Muscle layer of colon (tissue), 2 donors: Measurements from ENCODE around the gene WNT5A.
"Not testable (repeated sequence)": the region's sequence is repeated elsewhere in the genome, so short reads cannot be mapped to it uniquely, and the experiment has no call there.

ENCODE experiments used
- H3K27ac ChIP-seq: one replicate; pipeline ENCODE4 v1.7.0; 2013; ENCODE audit warnings: low read depth, mild to moderate bottlenecking, low read length, moderate library complexity
- H3K27me3 ChIP-seq, 2 donors: one replicate each; pipeline ENCODE4 v1.7.0; 2013; ENCODE audit warnings: low read length in 2 of 2, mild to moderate bottlenecking in 2 of 2; ENCODE audit not compliant: insufficient read depth in 2 of 2, control insufficient read depth in 1 of 2
- H3K36me3 ChIP-seq: one replicate; pipeline ENCODE4 v1.7.0; 2013; ENCODE audit warnings: mild to moderate bottlenecking, low read length; ENCODE audit not compliant: insufficient read depth
- H3K4me1 ChIP-seq: one replicate; pipeline ENCODE4 v1.7.0; 2013; ENCODE audit warnings: mild to moderate bottlenecking, low read length; ENCODE audit not compliant: insufficient read depth
- H3K4me3 ChIP-seq, 2 donors: one replicate each; pipeline ENCODE4 v1.7.0; 2013; ENCODE audit warnings: low read length in 2 of 2, low read depth in 1 of 2, mild to moderate bottlenecking in 1 of 2, moderate library complexity in 1 of 2
- H3K9ac ChIP-seq: one replicate; pipeline ENCODE4 v1.7.0; 2013; ENCODE audit warnings: low read length
- H3K9me3 ChIP-seq: one replicate; pipeline ENCODE4 v1.7.0; 2013; ENCODE audit warnings: mild to moderate bottlenecking, low read length
- donor health status: abdominal sarcoma.
- donor health status: Adenocarcinoma of cecum.

The WNT5A gene

GRCh38 chr3:55519019-55519418 lies 31.9 kb upstream of the WNT5A start:
- H3K9ac ChIP-seq: no peak overlapping the region
- H3K4me3 ChIP-seq: no peak overlapping the region
- no peak overlapping the region for H3K27ac ChIP-seq
- H3K36me3 ChIP-seq: no peaks in the 10 kb centered on the region
- H3K27me3 ChIP-seq: no peaks in the 10 kb centered on the region
- H3K9me3 ChIP-seq: no peaks in the 10 kb centered on the region
- H3K4me1 ChIP-seq: no peaks in the 10 kb centered on the region

- H3K9me3 ChIP-seq: no peaks in the 10 kb centered on the region
- H3K27me3 ChIP-seq: no peaks in the 10 kb centered on the region
- no peaks in the 10 kb centered on the region for H3K4me1 ChIP-seq
- no peaks in the 10 kb centered on the region for H3K36me3 ChIP-seq
- H3K4me3 ChIP-seq: no peak overlapping the region
- no peak overlapping the region for H3K9ac ChIP-seq
- H3K27ac ChIP-seq: no peak overlapping the region
These were observed 31.3 kb upstream of the WNT5A start for GRCh38 chr3:55518451-55518850.

DNA sequence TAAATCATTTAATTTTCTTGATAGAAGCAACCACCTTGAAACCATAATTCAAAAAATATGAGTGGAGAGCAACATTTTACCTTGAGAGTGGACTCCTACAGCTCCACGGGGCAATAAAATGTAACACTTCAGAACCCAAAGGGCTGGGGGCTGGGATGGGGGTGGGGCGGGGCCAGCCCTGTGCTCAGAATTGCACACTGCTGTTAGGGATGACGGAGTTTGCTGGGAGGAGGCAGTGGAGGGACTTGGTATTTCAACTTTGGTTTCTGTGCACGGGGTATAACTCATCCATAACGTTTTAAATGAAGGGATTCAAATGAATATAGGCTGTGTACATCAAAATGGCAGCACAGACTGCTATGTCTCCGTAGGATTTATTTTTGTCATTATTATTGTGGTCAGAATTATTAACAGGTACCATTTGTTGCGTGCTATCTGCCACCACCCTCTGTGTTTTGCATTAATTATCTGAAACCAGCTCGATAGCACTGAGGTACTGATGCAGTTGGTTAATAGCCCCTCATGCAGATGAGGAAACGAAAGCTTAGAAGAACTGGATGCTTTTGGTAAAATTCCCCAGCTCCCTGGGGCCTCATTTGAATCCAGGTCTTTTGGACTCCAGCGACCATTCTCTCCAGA lies 29.4 kb upstream of the WNT5A start:
- no peaks in the 10 kb centered on the region for H3K9me3 ChIP-seq
- no peak overlapping the region for H3K9ac ChIP-seq
- peaks cover 9% of the 10 kb centered on the region for H3K4me1 ChIP-seq
- H3K27me3 ChIP-seq: no peaks in the 10 kb centered on the region
- H3K27ac ChIP-seq: no peak overlapping the region
- no peak overlapping the region for H3K4me3 ChIP-seq
- no peaks in the 10 kb centered on the region for H3K36me3 ChIP-seq

GRCh38 chr3:55515550-55516246 lies 28.6 kb upstream of the WNT5A start:
- no peaks in the 10 kb centered on the region for H3K27me3 ChIP-seq

DNA sequence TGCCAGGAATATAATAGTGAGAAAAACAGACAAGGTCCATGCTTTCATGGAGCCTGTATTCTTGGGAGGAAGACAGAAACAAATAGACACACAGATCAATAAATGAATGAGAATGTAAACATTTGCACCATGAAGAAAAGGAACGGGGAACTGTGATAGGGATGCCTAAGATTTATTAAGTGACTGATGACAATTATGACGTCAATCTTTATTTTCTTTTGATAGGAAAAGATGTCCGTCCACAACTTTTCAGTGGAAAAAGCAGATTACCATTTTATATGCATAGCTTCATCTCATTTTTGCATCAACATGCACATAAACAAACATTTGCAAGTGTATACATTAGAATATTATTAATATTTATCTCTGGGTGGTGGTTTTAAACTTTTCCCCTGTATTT lies 27.9 kb upstream of the WNT5A start:
- Histone ChIP-seq H3K27ac (no peak overlapping the region), H3K27me3 (no peaks in the 10 kb centered on the region), H3K4me3 (no peak overlapping the region), H3K9me3 (no peaks in the 10 kb centered on the region), H3K36me3 (no peaks in the 10 kb centered on the region), H3K4me1 (peaks cover 9% of the 10 kb centered on the region), H3K9ac (no peak overlapping the region)

More at GRCh38 chr3:55515550-55516246, 28.6 kb upstream of the WNT5A start:
- H3K27ac ChIP-seq: no peak overlapping the region
- H3K4me1 ChIP-seq: peaks cover 9% of the 10 kb centered on the region
- H3K9ac ChIP-seq: no peak overlapping the region
- H3K4me3 ChIP-seq: no peak overlapping the region
- no peaks in the 10 kb centered on the region for H3K36me3 ChIP-seq
- no peaks in the 10 kb centered on the region for H3K9me3 ChIP-seq

GRCh38 chr3:55512571-55513343 lies 25.7 kb upstream of the WNT5A start:
- Histone ChIP-seq H3K4me1 (peaks cover 9% of the 10 kb centered on the region), H3K9ac (no peak overlapping the region), H3K36me3 (no peaks in the 10 kb centered on the region), H3K27me3 (no peaks in the 10 kb centered on the region), H3K9me3 (no peaks in the 10 kb centered on the region), H3K4me3 (no peak overlapping the region), H3K27ac (no peak overlapping the region)

DNA sequence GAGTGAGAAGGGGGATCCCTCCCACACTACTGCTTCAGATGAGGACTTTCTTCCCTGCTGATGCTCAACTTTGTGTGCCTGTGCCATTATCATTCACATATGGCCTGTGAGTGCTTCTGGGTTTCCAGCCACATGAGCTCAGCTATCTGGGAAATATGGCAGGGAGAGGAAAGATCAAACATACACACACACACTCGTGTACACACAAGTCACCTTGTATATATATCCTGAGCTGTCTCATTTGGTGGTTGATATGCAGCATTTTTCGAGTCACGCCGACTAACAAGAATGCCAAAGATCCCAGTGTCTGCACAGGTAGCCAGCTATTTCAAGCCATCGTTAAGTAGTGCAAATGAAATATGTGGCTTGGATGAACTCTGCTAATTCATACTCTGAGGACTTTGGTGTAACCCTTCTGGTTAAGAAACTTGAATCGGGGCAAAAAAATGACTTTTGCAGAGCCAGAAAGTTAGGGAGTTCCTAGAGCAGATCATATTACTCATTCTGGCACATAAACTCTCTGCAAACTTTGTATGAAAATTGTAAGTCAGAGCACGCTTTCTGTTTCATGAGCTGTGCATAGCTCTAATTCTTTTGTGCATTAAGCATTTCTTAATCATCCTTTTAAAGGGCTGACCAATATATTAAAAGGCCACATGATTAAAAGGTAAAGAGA lies 24.9 kb upstream of the WNT5A start:
- no peak overlapping the region for H3K9ac ChIP-seq
- no peaks in the 10 kb centered on the region for H3K36me3 ChIP-seq
- H3K27ac ChIP-seq: no peak overlapping the region
- H3K27me3 ChIP-seq: no peaks in the 10 kb centered on the region
- no peaks in the 10 kb centered on the region for H3K9me3 ChIP-seq
- H3K4me1 ChIP-seq: peaks cover 9% of the 10 kb centered on the region
- no peak overlapping the region for H3K4me3 ChIP-seq

DNA sequence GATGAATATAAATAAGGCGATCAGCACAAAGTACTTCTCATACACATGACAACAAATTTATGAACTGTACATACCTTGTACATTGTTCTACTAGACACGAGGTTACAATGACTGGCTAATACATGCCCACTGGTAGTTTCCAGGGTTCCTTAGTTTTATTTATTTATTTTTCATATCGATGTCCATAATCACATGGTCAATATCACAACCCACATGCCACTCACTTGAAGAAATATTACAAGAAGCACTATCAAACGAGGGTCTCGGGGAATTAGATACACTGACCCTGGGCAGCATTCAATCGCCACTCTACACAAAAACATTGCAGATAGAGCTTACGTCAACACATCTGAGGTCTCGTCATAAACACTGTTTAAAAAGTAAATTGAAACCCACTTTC lies 21.2 kb upstream of the WNT5A start:
- H3K4me1 ChIP-seq: peaks cover 9% of the 10 kb centered on the region
- H3K4me3 ChIP-seq: no peak overlapping the region
- no peaks in the 10 kb centered on the region for H3K27me3 ChIP-seq
- no peak overlapping the region for H3K9ac ChIP-seq
- no peak overlapping the region for H3K27ac ChIP-seq
- no peaks in the 10 kb centered on the region for H3K9me3 ChIP-seq
- no peaks in the 10 kb centered on the region for H3K36me3 ChIP-seq

DNA sequence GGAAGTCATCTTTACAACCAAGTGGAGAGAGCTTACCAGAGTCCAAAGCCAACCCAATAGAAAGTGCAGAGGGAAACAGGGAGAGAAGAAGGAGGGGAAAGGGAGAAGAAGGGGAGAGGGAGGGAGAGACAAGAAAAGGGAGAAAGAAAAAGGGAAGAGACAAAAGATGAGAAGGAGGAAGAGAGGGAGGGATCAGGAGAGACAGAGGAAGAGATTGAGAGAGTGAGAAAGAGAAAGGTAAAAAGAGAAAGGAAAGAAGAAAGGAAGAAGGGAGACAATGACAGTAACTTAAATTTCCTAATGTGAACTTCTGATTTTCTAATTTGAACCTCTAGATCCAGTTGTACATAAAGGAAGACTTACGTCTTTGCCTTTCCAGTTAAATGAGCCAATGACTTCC lies 20.7 kb upstream of the WNT5A start:
- Histone ChIP-seq H3K27me3 (no peaks in the 10 kb centered on the region), H3K4me3 (no peak overlapping the region), H3K4me1 (peaks cover 9% of the 10 kb centered on the region), H3K27ac (no peak overlapping the region), H3K9ac (no peak overlapping the region), H3K36me3 (no peaks in the 10 kb centered on the region), H3K9me3 (no peaks in the 10 kb centered on the region)

DNA sequence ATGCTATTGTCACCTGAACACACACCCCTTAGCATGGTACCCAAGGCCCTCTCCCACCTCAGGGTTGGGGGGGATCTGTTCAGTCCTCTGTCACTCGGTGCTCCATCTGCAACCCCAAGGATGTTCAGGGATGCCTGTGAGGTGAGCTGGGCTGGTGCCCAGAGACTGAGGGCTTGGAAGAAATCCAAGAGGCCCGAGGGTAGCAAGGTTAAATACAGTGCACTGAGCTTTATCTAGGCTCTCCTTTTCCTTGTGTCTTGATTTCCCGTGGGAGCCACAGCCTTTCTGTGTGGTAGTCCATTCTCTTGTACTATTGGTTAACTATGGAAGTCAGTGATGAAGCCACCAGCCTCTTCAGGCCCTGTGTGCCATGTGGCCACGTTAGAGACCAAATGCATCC lies 18.7 kb upstream of the WNT5A start:
- Histone ChIP-seq H3K4me3 (no peak overlapping the region), H3K4me1 (no peaks in the 10 kb centered on the region), H3K27me3 (no peaks in the 10 kb centered on the region), H3K27ac (no peak overlapping the region), H3K9ac (no peak overlapping the region), H3K36me3 (no peaks in the 10 kb centered on the region), H3K9me3 (no peaks in the 10 kb centered on the region)

DNA sequence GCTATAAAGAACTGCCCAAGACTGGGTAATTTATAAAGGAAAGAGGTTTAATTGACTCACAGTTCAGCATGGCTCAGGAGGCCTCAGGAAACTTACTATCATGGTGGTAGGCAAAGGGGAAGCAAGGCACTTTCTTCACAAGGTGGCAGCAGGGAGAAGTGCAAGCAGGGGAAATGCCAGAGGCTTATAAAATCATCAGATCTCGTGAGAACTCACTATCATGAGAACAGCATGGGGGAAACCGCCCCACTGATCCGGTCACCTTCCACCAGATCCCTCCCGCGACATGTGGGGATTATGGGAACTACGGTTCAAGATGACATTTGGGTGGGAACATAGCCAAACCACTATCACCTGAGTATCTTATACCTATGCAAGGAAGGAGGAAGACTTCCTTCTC lies 18.0 kb upstream of the WNT5A start:
- H3K9ac ChIP-seq, H3K27ac ChIP-seq, H3K9me3 ChIP-seq, H3K4me1 ChIP-seq, H3K4me3 ChIP-seq, H3K36me3 ChIP-seq, H3K27me3 ChIP-seq: not testable (repeated sequence)
